Neural cell (in vitro differentiated cells): ENCODE measurements around the gene PROX1.

Experiments used
- POLR2AphosphoS5 ChIP-seq: IDR thresholded peaks from 2 replicates; pipeline ENCODE4 v1.6.1; 2012
- TF ChIP-seq, protein P1 (sequence below): fragments of 450-650 bp; IDR thresholded peaks from 2 replicates; pipeline ENCODE4 v1.5.1; 2014; ENCODE audit warnings: antibody characterized with exemption, mild to moderate bottlenecking, moderate library complexity; ENCODE audit not compliant: poor library complexity, severe bottlenecking
- TF ChIP-seq, protein P2 (sequence below): IDR thresholded peaks from 2 replicates; pipeline ENCODE4 v1.6.1; 2012; ENCODE audit warnings: borderline replicate concordance

DNA sequence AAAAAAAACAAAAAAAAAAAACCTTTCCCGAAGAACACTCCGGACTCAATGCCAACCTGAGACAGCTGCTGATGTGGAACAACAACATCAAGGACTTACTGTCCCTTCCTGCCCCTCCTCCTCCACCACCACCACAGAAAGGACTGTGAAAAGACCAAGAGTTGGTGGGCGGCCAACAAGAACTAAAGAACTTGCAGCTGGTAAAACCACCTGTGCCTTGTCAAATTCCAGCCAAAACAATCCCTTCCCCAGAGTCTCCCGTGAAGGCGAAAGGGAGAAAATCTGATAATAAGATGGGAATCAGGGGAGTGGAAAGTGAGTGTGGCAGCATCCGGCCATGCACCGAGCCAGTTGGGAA is 88.9 kb downstream of the PROX1 start:
- TF ChIP-seq, protein P1, sequence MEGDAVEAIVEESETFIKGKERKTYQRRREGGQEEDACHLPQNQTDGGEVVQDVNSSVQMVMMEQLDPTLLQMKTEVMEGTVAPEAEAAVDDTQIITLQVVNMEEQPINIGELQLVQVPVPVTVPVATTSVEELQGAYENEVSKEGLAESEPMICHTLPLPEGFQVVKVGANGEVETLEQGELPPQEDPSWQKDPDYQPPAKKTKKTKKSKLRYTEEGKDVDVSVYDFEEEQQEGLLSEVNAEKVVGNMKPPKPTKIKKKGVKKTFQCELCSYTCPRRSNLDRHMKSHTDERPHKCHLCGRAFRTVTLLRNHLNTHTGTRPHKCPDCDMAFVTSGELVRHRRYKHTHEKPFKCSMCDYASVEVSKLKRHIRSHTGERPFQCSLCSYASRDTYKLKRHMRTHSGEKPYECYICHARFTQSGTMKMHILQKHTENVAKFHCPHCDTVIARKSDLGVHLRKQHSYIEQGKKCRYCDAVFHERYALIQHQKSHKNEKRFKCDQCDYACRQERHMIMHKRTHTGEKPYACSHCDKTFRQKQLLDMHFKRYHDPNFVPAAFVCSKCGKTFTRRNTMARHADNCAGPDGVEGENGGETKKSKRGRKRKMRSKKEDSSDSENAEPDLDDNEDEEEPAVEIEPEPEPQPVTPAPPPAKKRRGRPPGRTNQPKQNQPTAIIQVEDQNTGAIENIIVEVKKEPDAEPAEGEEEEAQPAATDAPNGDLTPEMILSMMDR = no peak
- TF ChIP-seq, protein P2, sequence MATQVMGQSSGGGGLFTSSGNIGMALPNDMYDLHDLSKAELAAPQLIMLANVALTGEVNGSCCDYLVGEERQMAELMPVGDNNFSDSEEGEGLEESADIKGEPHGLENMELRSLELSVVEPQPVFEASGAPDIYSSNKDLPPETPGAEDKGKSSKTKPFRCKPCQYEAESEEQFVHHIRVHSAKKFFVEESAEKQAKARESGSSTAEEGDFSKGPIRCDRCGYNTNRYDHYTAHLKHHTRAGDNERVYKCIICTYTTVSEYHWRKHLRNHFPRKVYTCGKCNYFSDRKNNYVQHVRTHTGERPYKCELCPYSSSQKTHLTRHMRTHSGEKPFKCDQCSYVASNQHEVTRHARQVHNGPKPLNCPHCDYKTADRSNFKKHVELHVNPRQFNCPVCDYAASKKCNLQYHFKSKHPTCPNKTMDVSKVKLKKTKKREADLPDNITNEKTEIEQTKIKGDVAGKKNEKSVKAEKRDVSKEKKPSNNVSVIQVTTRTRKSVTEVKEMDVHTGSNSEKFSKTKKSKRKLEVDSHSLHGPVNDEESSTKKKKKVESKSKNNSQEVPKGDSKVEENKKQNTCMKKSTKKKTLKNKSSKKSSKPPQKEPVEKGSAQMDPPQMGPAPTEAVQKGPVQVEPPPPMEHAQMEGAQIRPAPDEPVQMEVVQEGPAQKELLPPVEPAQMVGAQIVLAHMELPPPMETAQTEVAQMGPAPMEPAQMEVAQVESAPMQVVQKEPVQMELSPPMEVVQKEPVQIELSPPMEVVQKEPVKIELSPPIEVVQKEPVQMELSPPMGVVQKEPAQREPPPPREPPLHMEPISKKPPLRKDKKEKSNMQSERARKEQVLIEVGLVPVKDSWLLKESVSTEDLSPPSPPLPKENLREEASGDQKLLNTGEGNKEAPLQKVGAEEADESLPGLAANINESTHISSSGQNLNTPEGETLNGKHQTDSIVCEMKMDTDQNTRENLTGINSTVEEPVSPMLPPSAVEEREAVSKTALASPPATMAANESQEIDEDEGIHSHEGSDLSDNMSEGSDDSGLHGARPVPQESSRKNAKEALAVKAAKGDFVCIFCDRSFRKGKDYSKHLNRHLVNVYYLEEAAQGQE = no peak
- TF ChIP-seq POLR2AphosphoS5 = no peak
